ENCODE results near the gene PAIP2. TPM values are rescaled to one million over a fixed set of nuclear protein-coding genes. Genes with fewer than 3 reads are reported as not detected.

The PAIP2 gene
- total RNA-seq, 1 donor, result 70.9 TPM

DNA sequence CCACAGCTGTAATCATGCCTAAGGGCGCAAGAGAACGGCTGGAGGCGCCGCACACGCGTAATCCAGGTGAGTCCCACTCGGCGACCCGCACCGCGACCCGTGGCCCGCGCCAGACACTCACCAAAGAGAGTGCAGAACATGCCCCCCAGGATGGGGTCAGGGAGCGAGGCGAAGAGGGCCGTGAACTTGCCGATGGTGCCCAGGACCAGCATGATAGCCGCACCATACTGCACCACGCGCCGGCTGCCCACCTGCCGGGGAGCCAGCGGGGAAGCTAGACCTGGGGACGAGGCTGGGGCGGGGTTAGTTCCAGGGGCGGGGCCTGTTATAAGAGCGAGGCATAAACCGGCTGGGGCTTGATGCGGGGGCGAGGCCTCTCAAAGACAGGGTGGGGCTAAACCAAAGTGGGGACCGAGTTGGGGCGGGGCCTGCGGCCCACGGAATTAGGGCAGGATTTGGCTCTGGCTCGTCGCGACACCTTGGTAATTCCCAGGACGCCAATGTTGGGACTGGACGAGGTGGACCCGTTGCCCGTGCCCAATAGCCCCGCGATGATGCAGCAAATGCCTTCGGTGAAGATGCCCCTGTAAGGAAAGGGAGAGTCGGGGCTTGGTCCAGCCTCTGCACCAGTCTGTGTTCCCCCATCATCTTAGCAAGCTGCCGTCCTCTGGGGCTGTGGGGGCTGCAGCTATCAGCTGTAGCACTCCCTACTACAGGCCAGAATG, 36.6 kb downstream of the PAIP2 start:
- no peak for DNase-seq (ENCODE audit: low read depth)
- TF ChIP-seq, protein P1, sequence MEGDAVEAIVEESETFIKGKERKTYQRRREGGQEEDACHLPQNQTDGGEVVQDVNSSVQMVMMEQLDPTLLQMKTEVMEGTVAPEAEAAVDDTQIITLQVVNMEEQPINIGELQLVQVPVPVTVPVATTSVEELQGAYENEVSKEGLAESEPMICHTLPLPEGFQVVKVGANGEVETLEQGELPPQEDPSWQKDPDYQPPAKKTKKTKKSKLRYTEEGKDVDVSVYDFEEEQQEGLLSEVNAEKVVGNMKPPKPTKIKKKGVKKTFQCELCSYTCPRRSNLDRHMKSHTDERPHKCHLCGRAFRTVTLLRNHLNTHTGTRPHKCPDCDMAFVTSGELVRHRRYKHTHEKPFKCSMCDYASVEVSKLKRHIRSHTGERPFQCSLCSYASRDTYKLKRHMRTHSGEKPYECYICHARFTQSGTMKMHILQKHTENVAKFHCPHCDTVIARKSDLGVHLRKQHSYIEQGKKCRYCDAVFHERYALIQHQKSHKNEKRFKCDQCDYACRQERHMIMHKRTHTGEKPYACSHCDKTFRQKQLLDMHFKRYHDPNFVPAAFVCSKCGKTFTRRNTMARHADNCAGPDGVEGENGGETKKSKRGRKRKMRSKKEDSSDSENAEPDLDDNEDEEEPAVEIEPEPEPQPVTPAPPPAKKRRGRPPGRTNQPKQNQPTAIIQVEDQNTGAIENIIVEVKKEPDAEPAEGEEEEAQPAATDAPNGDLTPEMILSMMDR (IDR thresholded peaks at IDR 0.05; ENCODE audit: insufficient read depth, low read length), result no peak
- no peak overlapping the region for H3K4me3 ChIP-seq (ENCODE audit: low read depth, low read length)

DNA sequence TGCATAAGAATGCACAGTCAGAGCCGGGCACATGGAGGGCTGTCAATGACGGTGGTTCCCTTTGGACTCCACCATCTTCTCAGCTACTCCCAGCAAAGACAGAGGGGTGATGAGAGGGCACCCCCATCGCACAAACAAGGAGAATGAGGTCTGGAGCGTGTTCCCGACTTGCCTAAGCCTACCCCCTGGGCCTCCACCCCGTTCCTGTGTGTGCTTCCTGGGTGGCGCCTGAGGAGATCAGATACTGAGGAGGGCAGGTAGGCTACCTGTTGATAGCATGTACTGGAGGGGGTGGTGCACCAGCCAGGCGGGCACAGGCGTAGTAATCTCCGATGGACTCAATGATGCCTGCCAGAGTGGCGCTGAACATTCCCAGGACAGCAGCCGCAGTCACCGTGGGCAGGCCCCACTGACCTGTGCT, 37.3 kb downstream of the PAIP2 start:
- TF ChIP-seq, protein P1 (IDR thresholded peaks at IDR 0.05; ENCODE audit: insufficient read depth, low read length), result no peak
- DNase-seq (ENCODE audit: low read depth), result no peak
- H3K4me3 ChIP-seq (ENCODE audit: low read depth, low read length), result no peak overlapping the region

- DNase-seq (ENCODE audit: low read depth), result no peak
- TF ChIP-seq, protein P1 (IDR thresholded peaks at IDR 0.05; ENCODE audit: insufficient read depth, low read length), result no peak
Measured at GRCh38 chr5:139379626-139380449, 38.2 kb downstream of the PAIP2 start.

GRCh38 chr5:139381837-139382761, 40.4 kb downstream of the PAIP2 start:
- no peak overlapping the region for H3K4me3 ChIP-seq (ENCODE audit: low read depth, low read length)

More at GRCh38 chr5:139379626-139380449, 38.2 kb downstream of the PAIP2 start:
- H3K4me3 ChIP-seq (ENCODE audit: low read depth, low read length), result no peak overlapping the region

GRCh38 chr5:139382807-139383206, 41.2 kb downstream of the PAIP2 start:
- DNase-seq (ENCODE audit: low read depth), result no peak
- TF ChIP-seq, protein P1 (IDR thresholded peaks at IDR 0.05; ENCODE audit: insufficient read depth, low read length), result no peak

More at GRCh38 chr5:139381837-139382761, 40.4 kb downstream of the PAIP2 start:
- TF ChIP-seq, protein P1 (IDR thresholded peaks at IDR 0.05; ENCODE audit: insufficient read depth, low read length), result no peak
- no peak for DNase-seq (ENCODE audit: low read depth)

DNA sequence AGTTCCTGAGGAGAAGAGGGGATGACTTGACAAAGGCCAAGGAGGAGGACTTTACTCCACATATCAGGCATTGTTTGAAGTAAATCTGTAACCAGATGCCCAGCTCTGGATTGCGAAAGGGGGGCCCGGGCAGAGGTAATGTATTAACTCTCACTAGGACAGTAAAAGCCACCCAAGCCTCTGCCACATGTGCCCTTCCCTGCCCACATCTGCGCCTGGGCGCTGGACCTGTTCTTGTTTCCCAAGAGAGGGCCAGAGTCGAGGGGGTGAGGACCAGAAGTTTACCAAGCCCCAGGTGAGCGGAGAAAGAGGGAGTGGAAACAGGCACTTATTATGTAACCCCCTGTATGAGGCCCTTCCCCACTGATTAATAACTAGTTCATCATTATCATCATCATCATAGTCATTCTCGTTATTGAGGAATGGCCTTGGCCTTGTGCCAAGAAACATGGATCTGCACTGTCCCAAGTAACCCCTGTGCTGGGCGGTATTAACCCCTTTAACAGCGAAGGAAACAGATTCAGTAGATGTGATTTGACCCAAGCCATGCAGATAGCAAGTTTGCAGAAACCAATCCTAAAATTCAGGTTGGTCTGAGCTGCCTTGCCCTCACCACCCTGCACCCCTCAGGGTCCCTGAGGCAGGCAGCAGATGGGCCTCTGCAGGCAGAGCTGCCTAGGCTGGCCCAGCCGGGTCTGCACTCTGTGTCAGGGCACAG, 41.8 kb downstream of the PAIP2 start, which contains the start of gene SLC23A1:
Gene SLC23A1 (minus strand): TSS at position 23 of the 718 bp plus-strand sequence. CDS start 44 bp downstream, outside the sequence.
- TF ChIP-seq, protein P1 (IDR thresholded peaks at IDR 0.05; ENCODE audit: insufficient read depth, low read length), result no peak
- no peak for DNase-seq (ENCODE audit: low read depth)
- no peak within 1 kb of the TSS for H3K4me3 ChIP-seq (ENCODE audit: low read depth, low read length)

More at GRCh38 chr5:139382807-139383206, 41.2 kb downstream of the PAIP2 start:
- H3K4me3 ChIP-seq (ENCODE audit: low read depth, low read length), result no peak overlapping the region

Measured in fibroblast of the aortic adventitia (primary cell).